Peyer's patch (tissue), 4 donors: ENCODE results near the gene PLA2G4B. TPM values are rescaled to one million over a fixed set of nuclear protein-coding genes. Genes with fewer than 3 reads are reported as not detected.

ENCODE experiments used
- DNase-seq, 3 donors: peaks; one replicate each; pipeline ENCODE4 v3.0.0-alpha.2; 2017 to 2019
- H3K27ac ChIP-seq, 4 donors: fragments of 200-600 bp; sonication (generic); one replicate each; pipeline ENCODE4 v1.5.1; 2016 to 2019
- H3K27me3 ChIP-seq, 2 donors: fragments of 200-600 bp; sonication (generic); one replicate each; pipeline ENCODE4 v1.5.1; 2019
- H3K36me3 ChIP-seq, 3 donors: fragments of 200-600 bp; sonication (generic); one replicate each; pipeline ENCODE4 v1.5.1; 2016 to 2019
- H3K4me1 ChIP-seq, 4 donors: fragments of 200-600 bp; sonication (generic); one replicate each; pipeline ENCODE4 v1.5.1; 2016 to 2019
- H3K4me3 ChIP-seq, 4 donors: fragments of 200-600 bp; sonication (generic); 1 replicate in 3 of 4; 2 replicates in 1 of 4; pipeline ENCODE4 v1.5.1; 2016 to 2019; ENCODE audit warnings: mild to moderate bottlenecking in 1 of 4
- H3K9me3 ChIP-seq, 4 donors: fragments of 200-600 bp; sonication (generic); one replicate each; pipeline ENCODE4 v1.5.1; 2016 to 2019; ENCODE audit warnings: mild to moderate bottlenecking in 1 of 4
- CTCF ChIP-seq, 6 experiments: fragments of 450-650 bp in 4 of 6; fragments of 200-600 bp in 2 of 6; sonication (generic) in 1 of 6; IDR thresholded peaks; one replicate each; pipeline ENCODE4 v1.5.1; 2017 to 2019; ENCODE audit warnings: antibody characterized with exemption in 6 of 6, mild to moderate bottlenecking in 3 of 6, moderate library complexity in 1 of 6
- POLR2A ChIP-seq, 2 donors: fragments of 450-650 bp; IDR thresholded peaks; one replicate each; pipeline ENCODE4 v1.5.1; 2017; ENCODE audit warnings: antibody characterized with exemption in 2 of 2, mild to moderate bottlenecking in 2 of 2, moderate library complexity in 2 of 2
- total RNA-seq, 4 donors: library from RNA; depleted of rRNA; stranded (reverse); fragments of >200 nt; gene quantifications; one replicate each; pipeline ENCODE4 v1.1.0, GENCODE V29; 2016

The PLA2G4B gene
- total RNA-seq, 4 donors from 2014 or later, result 7.2 to 15.3 (median 13.3) TPM

- H3K4me3 ChIP-seq, result no peak overlapping the region
- H3K4me1 ChIP-seq, result peaks cover 0 to 4% (median 0%) of the 10 kb centered on the region in 4 donors
- peaks cover 0 to 5% of the 10 kb centered on the region in 2 donors for H3K27me3 ChIP-seq
- no peaks in the 10 kb centered on the region for H3K36me3 ChIP-seq
- H3K27ac ChIP-seq, result no peak overlapping the region
- TF ChIP-seq POLR2A (IDR thresholded peaks at IDR 0.05), result no peak
- no peak for TF ChIP-seq CTCF (IDR thresholded peaks at IDR 0.05)
- H3K9me3 ChIP-seq, result no peaks in the 10 kb centered on the region
- DNase-seq, result no peak
These were observed 38.0 kb downstream of the PLA2G4B start for GRCh38 chr15:41876689-41877088.

DNA sequence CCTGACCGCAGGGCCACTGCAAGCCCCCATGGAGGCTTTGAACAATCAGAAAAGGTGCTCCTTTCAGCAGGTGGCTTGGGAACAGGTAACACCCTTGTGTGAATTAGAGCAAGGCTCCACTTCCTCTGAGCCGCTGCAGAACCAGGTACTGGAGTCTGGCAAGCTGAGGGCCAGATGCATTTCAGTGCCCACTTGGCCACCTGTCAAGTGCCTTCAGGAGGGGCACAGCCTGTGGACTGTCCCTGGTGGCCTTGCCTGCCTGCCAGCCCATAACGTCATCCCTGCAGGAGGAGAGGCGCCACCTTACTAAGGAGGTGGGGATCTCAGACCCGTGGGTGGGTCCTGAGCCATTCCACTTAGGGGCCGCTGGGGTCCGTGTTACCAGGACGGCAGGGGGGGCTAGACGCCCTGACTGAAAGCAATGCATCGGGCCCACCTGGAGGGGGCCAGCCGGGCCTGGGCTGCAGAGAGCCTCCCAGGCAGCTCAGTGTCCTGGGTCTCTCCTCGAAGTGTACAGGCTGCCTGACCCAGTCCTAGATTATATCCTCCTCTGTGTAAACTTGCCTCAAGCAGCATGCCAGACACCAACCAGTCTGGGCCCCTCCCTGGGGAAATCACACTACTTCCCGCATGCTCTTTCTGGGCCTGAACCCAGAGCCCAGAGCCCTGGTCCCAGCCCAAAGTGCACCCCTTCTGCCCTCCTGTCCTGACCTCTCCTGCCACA lies 39.1 kb downstream of the PLA2G4B start:
- Histone ChIP-seq H3K4me1 (peaks cover 0 to 13% (median 3%) of the 10 kb centered on the region in 4 donors), H3K27ac (no peak overlapping the region), H3K9me3 (no peaks in the 10 kb centered on the region), H3K4me3 (no peak overlapping the region), H3K27me3 (peaks cover 0 to 5% of the 10 kb centered on the region in 2 donors), H3K36me3 (no peaks in the 10 kb centered on the region)
- no peak for TF ChIP-seq POLR2A (IDR thresholded peaks at IDR 0.05)
- no peak for TF ChIP-seq CTCF (IDR thresholded peaks at IDR 0.05)
- DNase-seq, result no peak

- Histone ChIP-seq H3K4me1 (peaks cover 0 to 13% (median 3%) of the 10 kb centered on the region in 4 donors), H3K27me3 (peaks cover 0 to 5% of the 10 kb centered on the region in 2 donors), H3K36me3 (no peaks in the 10 kb centered on the region), H3K27ac (no peak overlapping the region), H3K4me3 (no peak overlapping the region), H3K9me3 (no peaks in the 10 kb centered on the region)
- no peak for DNase-seq
- TF ChIP-seq POLR2A (IDR thresholded peaks at IDR 0.05) (no peak), CTCF (IDR thresholded peaks at IDR 0.05) (no peak)
These were observed 39.7 kb downstream of the PLA2G4B start for GRCh38 chr15:41878355-41878699.

DNA sequence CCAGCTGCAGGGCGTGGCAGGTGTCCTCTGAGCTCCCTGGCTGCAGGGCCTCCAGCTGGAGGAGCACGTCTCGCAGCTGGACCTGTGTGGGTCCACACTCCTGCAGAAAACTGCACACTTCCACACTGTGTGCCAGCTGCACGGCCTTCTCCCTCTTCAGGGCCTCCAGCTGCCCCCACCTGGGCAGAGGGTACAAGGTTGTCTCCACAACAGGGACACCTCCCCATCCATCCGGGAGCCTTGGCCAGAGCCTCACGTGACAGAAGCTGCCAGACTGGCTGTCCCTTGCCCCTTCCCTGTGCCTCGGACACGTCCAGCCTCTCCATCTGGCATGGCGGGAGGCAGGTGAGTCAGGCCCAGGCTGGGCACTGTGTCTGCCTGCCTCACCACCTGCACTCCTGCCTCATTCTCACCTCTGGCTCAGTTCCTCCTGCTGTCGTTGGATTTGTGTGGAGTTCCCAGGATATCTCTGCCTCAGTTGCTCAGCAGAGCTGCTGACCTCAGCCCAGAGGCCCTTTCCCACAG lies 40.7 kb downstream of the PLA2G4B start:
- Histone ChIP-seq H3K27me3 (peaks cover 0 to 5% of the 10 kb centered on the region in 2 donors), H3K4me1 (peaks cover 0 to 13% (median 3%) of the 10 kb centered on the region in 4 donors), H3K27ac (no peak overlapping the region), H3K4me3 (no peak overlapping the region), H3K9me3 (no peaks in the 10 kb centered on the region), H3K36me3 (no peaks in the 10 kb centered on the region)
- TF ChIP-seq CTCF (IDR thresholded peaks at IDR 0.05) (no peak), POLR2A (IDR thresholded peaks at IDR 0.05) (no peak)
- DNase-seq, result no peak

DNA sequence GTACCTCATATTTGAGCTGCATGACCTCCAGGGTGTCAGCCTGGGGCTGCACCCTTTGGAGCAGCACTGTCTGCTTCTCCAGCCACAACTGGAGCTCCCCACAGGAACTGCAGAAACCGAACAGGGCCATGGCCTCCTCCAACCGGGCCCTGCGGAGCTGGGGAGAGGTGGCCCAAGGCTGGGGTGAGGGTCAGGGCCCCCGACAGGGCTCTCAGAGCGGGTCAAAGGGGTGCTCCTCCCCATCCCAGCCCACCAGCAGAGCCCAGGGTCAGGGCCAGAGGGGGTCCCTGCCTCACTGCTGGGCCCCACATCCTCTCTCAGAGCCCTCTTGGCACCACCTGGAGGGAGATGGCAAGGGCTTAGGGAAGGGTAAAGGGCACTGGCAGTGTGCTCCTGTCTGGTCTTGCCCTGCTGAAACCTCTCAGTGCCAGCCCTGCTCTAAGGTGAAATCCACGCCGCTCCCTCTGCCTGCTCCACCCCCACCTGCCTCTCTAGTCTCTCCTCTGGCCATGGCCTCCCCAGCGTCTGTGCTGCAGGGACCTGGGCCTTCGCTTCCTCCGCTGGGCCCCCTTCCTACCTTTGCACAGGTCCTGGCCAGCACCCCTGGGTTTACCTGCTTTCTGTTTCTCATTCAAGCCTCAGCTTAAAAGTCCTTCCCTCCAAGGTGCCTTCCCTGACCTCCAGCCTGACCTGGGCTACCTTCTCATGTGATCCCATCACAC lies 41.7 kb downstream of the PLA2G4B start:
- Histone ChIP-seq H3K4me3 (no peak overlapping the region), H3K27me3 (peaks cover 0 to 5% of the 10 kb centered on the region in 2 donors), H3K36me3 (no peaks in the 10 kb centered on the region), H3K27ac (no peak overlapping the region), H3K4me1 (peaks cover 0 to 13% (median 3%) of the 10 kb centered on the region in 4 donors), H3K9me3 (no peaks in the 10 kb centered on the region)
- no peak for DNase-seq
- TF ChIP-seq CTCF (IDR thresholded peaks at IDR 0.05) (no peak), POLR2A (IDR thresholded peaks at IDR 0.05) (no peak)
